SK-N-SH treated with all-trans-retinoic acid at 6 μM for 48 hours (cell line): ENCODE results near the gene PRR30.

Experiments used
- TSHZ2 ChIP-seq: fragments of 250-450 bp; sonication (Bioruptor Pico); IDR thresholded peaks from 2 replicates; pipeline ENCODE4 v1.5.0; 2020; ENCODE audit warnings: mild to moderate bottlenecking, moderate library complexity
- ZFP30 ChIP-seq: fragments of 450-650 bp; formaldehyde crosslinking; IDR thresholded peaks from 2 replicates; pipeline ENCODE4 v1.5.0; 2022; ENCODE audit warnings: mild to moderate bottlenecking, moderate library complexity

GRCh38 chr2:27102329-27102728, 36.9 kb downstream of the PRR30 start:
- no peak for TF ChIP-seq TSHZ2 (CRISPR knock-in tag)
- no peak for TF ChIP-seq ZFP30 (CRISPR knock-in tag)
